CD14-positive monocyte (primary cell): ENCODE data around the gene HDAC4. TPM values are rescaled to one million over a fixed set of nuclear protein-coding genes. Genes with fewer than 3 reads are reported as not detected.
A peak's percentile ranks its signal among the peaks of the same experiment; 100 is the strongest.

Experiments used
- DNase-seq, 3 donors: peaks; one replicate each; pipeline ENCODE4 v3.0.0-alpha.2; 2011 to 2022
- H2AFZ ChIP-seq: 2 replicates; pipeline ENCODE4 v1.6.0; 2012; ENCODE audit warnings: mild to moderate bottlenecking, low read depth, low read length, inconsistent platforms; ENCODE audit not compliant: insufficient read depth, poor library complexity, severe bottlenecking
- H3K27ac ChIP-seq, 2 donors: 1 replicate in 1 of 2; 2 replicates in 1 of 2; pipeline ENCODE4 v1.5.1; 2012 to 2013; ENCODE audit warnings: low read length in 2 of 2, control low read depth in 1 of 2, inconsistent platforms in 1 of 2, low read depth in 1 of 2, mild to moderate bottlenecking in 1 of 2
- H3K27me3 ChIP-seq, 2 donors: one replicate each; pipeline versions ENCODE4 v1.6.0 to v1.6.1; 2011 to 2013; ENCODE audit warnings: low read length in 2 of 2; ENCODE audit not compliant: control insufficient read depth in 2 of 2, insufficient read depth in 2 of 2
- H3K36me3 ChIP-seq, 2 donors: replicated peaks in 1 of 2; 1 replicate in 1 of 2; 2 replicates in 1 of 2; pipeline versions ENCODE4 v1.5.1 to v1.6.1; 2012 to 2013; ENCODE audit warnings: low read length in 2 of 2, control low read depth in 1 of 2, inconsistent platforms in 1 of 2, mild to moderate bottlenecking in 1 of 2; ENCODE audit not compliant: insufficient read depth in 2 of 2, control insufficient read depth in 1 of 2
- H3K4me1 ChIP-seq, 2 donors: 1 replicate in 1 of 2; 2 replicates in 1 of 2; pipeline versions ENCODE4 v1.5.1 to v1.6.1; 2012 to 2013; ENCODE audit warnings: low read length in 2 of 2, control low read depth in 1 of 2, inconsistent platforms in 1 of 2, mild to moderate bottlenecking in 1 of 2, moderate library complexity in 1 of 2; ENCODE audit not compliant: insufficient read depth in 2 of 2, control insufficient read depth in 1 of 2
- H3K4me2 ChIP-seq: replicated peaks from 2 replicates; pipeline ENCODE3; 2012; ENCODE audit warnings: low read length, moderate library complexity, mild to moderate bottlenecking; ENCODE audit not compliant: poor library complexity, severe bottlenecking; ENCODE audit errors: extremely low read depth
- H3K4me3 ChIP-seq, 3 experiments: fragments of 200-600 bp in 1 of 3; sonication (generic) in 1 of 3; replicated peaks in 1 of 3; 1 replicate in 2 of 3; 2 replicates in 1 of 3; pipeline ENCODE4 v1.5.1; 2011 to 2013; ENCODE audit warnings: low read length in 3 of 3, mild to moderate bottlenecking in 3 of 3, control low read depth in 2 of 3, low read depth in 2 of 3, inconsistent platforms in 1 of 3, moderate library complexity in 1 of 3
- H3K79me2 ChIP-seq: 2 replicates; pipeline ENCODE4 v1.6.0; 2012; ENCODE audit warnings: mild to moderate bottlenecking, control low read depth, inconsistent platforms, low read length, moderate library complexity; ENCODE audit not compliant: insufficient read depth
- H3K9ac ChIP-seq: 2 replicates; pipeline ENCODE4 v1.6.0; 2017; ENCODE audit warnings: low read length, mild to moderate bottlenecking; ENCODE audit not compliant: insufficient read depth, poor library complexity, severe bottlenecking
- H3K9me3 ChIP-seq, 2 donors: replicated peaks in 1 of 2; 1 replicate in 1 of 2; 2 replicates in 1 of 2; pipeline versions ENCODE4 v1.5.1 to v1.6.1; 2012 to 2013; ENCODE audit warnings: low read length in 2 of 2, control low read depth in 1 of 2; ENCODE audit not compliant: control insufficient read depth in 1 of 2, insufficient read depth in 1 of 2
- H4K20me1 ChIP-seq: 2 replicates; pipeline ENCODE4 v1.6.0; 2012; ENCODE audit warnings: mild to moderate bottlenecking, low read length, control low read depth, moderate library complexity; ENCODE audit not compliant: insufficient read depth
- H3K27ac Mint-ChIP-seq, 7 donors: one replicate each; pipeline ENCODE4 v1.8.0; 2020; ENCODE audit warnings: mild to moderate bottlenecking in 7 of 7, mixed read lengths in 7 of 7, moderate library complexity in 6 of 7, inconsistent platforms in 2 of 7
- H3K27me3 Mint-ChIP-seq, 3 donors: one replicate each; pipeline ENCODE4 v1.8.0; 2021 to 2022; ENCODE audit warnings: low read depth in 3 of 3, mild to moderate bottlenecking in 3 of 3, mixed read lengths in 3 of 3, moderate library complexity in 3 of 3, inconsistent platforms in 1 of 3
- H3K36me3 Mint-ChIP-seq, 2 donors: one replicate each; pipeline ENCODE4 v1.8.0; 2020; ENCODE audit warnings: mixed read lengths in 2 of 2, inconsistent platforms in 1 of 2, mild to moderate bottlenecking in 1 of 2
- H3K4me1 Mint-ChIP-seq: one replicate; pipeline ENCODE4 v1.8.0; 2020; ENCODE audit warnings: mild to moderate bottlenecking, mixed read lengths
- H3K4me3 Mint-ChIP-seq, 2 donors: one replicate each; pipeline ENCODE4 v1.8.0; 2020; ENCODE audit warnings: mild to moderate bottlenecking in 2 of 2, mixed read lengths in 2 of 2, moderate library complexity in 1 of 2
- H3K9me3 Mint-ChIP-seq, 7 donors: one replicate each; pipeline ENCODE4 v1.8.0; 2020 to 2022; ENCODE audit warnings: mixed read lengths in 7 of 7, mild to moderate bottlenecking in 6 of 7, moderate library complexity in 6 of 7, inconsistent platforms in 2 of 7
- whole genome bisulfite sequencing: methylation state at CpG from one replicate; pipeline ENCODE4 v1.1.5; 2013; ENCODE audit warnings: missing lambda C conversion rate; ENCODE audit not compliant: insufficient coverage; 5-methylcytosine and 5-hydroxymethylcytosine counted together
- intact Hi-C, 2 donors: fragments of 100-400 bp; cut with micrococcal nuclease; formaldehyde crosslinking; loops; one replicate each; pipeline versions ENCODE4 v1.15.0 to v1.15.1; 2023
- polyA plus RNA-seq, 3 donors: library from polyadenylated mRNA; depleted of rRNA in 1 of 3; unstranded in 2 of 3; stranded (reverse) in 1 of 3; fragments of 300-500 nt in 2 of 3; fragments of >200 nt in 1 of 3; fragmentation: Illumina TruSeq in 2 of 3; gene quantifications; 1 replicate in 2 of 3; 2 replicates in 1 of 3; pipeline ENCODE4 v1.2.3, GENCODE V29; 2012 to 2021
- TF ChIP-seq, protein P1 (sequence below): fragments of 200-600 bp; IDR thresholded peaks from one replicate; pipeline ENCODE4 v1.8.0; 2022; ENCODE audit warnings: antibody characterized with exemption, mild to moderate bottlenecking

The HDAC4 gene
- polyA plus RNA-seq, 3 donors = 3.3 to 23.0 (median 4.5) TPM

GRCh38 chr2:239106314-239106908 is 294.4 kb downstream of the HDAC4 start:
- no peaks in the 10 kb centered on the region for H3K79me2 ChIP-seq
- no peak overlapping the region for H2AFZ ChIP-seq
- no peak overlapping the region for H3K27ac ChIP-seq
- H3K4me1 ChIP-seq = no peaks in the 10 kb centered on the region
- no peak overlapping the region for H3K4me3 Mint-ChIP-seq
- no peak overlapping the region for H3K4me3 ChIP-seq
- peak overlapping the region in 3 of 7 donors; percentile 15 to 36 (median 20) for H3K27ac Mint-ChIP-seq
- no peak overlapping the region for H3K4me2 ChIP-seq
- no peak overlapping the region for H3K9ac ChIP-seq
- no peak for DNase-seq
- H3K36me3 ChIP-seq = peaks cover 99 to 100% of the 10 kb centered on the region in 2 donors
- no peaks in the 10 kb centered on the region for H3K9me3 ChIP-seq
- no peaks in the 10 kb centered on the region for H3K9me3 Mint-ChIP-seq
- H3K4me1 Mint-ChIP-seq = no peaks in the 10 kb centered on the region
- peaks cover 0 to 2% (median 0%) of the 10 kb centered on the region in 3 donors for H3K27me3 Mint-ChIP-seq
- no peaks in the 10 kb centered on the region for H3K27me3 ChIP-seq
- TF ChIP-seq, protein P1, sequence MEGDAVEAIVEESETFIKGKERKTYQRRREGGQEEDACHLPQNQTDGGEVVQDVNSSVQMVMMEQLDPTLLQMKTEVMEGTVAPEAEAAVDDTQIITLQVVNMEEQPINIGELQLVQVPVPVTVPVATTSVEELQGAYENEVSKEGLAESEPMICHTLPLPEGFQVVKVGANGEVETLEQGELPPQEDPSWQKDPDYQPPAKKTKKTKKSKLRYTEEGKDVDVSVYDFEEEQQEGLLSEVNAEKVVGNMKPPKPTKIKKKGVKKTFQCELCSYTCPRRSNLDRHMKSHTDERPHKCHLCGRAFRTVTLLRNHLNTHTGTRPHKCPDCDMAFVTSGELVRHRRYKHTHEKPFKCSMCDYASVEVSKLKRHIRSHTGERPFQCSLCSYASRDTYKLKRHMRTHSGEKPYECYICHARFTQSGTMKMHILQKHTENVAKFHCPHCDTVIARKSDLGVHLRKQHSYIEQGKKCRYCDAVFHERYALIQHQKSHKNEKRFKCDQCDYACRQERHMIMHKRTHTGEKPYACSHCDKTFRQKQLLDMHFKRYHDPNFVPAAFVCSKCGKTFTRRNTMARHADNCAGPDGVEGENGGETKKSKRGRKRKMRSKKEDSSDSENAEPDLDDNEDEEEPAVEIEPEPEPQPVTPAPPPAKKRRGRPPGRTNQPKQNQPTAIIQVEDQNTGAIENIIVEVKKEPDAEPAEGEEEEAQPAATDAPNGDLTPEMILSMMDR = no peak
- H4K20me1 ChIP-seq = peaks cover 48% of the 10 kb centered on the region
- peaks cover 84 to 96% of the 10 kb centered on the region in 2 donors for H3K36me3 Mint-ChIP-seq
- intact Hi-C loops = no loop called here
- WGBS = 96% methylated on average over 5 of the region's 11 CpGs

- TF ChIP-seq, protein P1 = no peak
- Mint-ChIP-seq H3K36me3 (peaks cover 81 to 96% of the 10 kb centered on the region in 2 donors), H3K4me3 (no peak overlapping the region), H3K27ac (peak overlapping the region in 1 of 7 donors; percentile 35), H3K9me3 (no peaks in the 10 kb centered on the region), H3K27me3 (peaks cover 0 to under 1% (median 0%) of the 10 kb centered on the region in 3 donors), H3K4me1 (no peaks in the 10 kb centered on the region)
- H3K4me2 ChIP-seq = no peak overlapping the region
- peaks cover 99 to 100% of the 10 kb centered on the region in 2 donors for H3K36me3 ChIP-seq
- no peak overlapping the region for H2AFZ ChIP-seq
- no peak overlapping the region for H3K4me3 ChIP-seq
- H3K9me3 ChIP-seq = no peaks in the 10 kb centered on the region
- no peaks in the 10 kb centered on the region for H3K27me3 ChIP-seq
- H3K4me1 ChIP-seq = no peaks in the 10 kb centered on the region
- H3K27ac ChIP-seq = no peak overlapping the region
- DNase-seq = no peak
- 93% methylated on average over 9 of the region's 12 CpGs for WGBS
- intact Hi-C loops = no loop called here
- no peaks in the 10 kb centered on the region for H3K79me2 ChIP-seq
- peaks cover 57% of the 10 kb centered on the region for H4K20me1 ChIP-seq
- H3K9ac ChIP-seq = no peak overlapping the region
These were observed 295.6 kb downstream of the HDAC4 start for GRCh38 chr2:239105234-239105633.
